ENCODE results near the gene CHN2.
A peak's percentile ranks its signal among the peaks of the same experiment; 100 is the strongest.

The CHN2 gene

DNA sequence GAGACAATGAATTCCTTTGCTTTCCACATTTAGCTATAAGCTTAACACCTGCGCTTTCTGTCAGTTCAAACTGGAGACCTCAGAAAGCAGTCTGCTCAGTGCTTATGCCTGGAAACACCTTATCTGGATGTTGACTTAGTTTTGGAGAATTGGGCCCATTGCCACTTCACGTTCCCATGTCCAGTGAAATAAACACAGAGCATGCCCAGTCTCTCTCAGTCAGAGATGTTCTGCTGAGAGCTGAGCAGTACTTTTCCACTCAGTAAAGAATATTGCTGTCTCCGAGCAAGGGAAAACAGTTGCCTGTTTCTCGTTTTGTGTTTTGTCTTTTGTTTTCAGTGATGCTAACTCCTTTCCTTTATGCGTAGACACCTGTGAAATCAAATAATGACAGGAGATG lies 285.9 kb downstream of the CHN2 start:
- Histone ChIP-seq H3K27ac (ENCODE audit: insufficient read depth in 1 of 2, low read depth in 1 of 2, low read length in 2 of 2, poor library complexity in 1 of 2, severe bottlenecking in 2 of 2) (no peak overlapping the region), H3K4me3 (ENCODE audit: control insufficient read depth in 1 of 7, extremely low read depth in 1 of 7, insufficient read depth in 4 of 7, low read depth in 2 of 7, low read length in 6 of 7) (no peak overlapping the region), H3K36me3 (ENCODE audit: control insufficient read depth in 4 of 4, insufficient read depth in 4 of 4, low read length in 3 of 4) (no peaks in the 10 kb centered on the region), H3K4me1 (ENCODE audit: control extremely low read depth in 1 of 4, control insufficient read depth in 4 of 4, insufficient read depth in 4 of 4, low read length in 3 of 4) (peaks cover 0 to under 1% (median 0%) of the 10 kb centered on the region in 4 experiments), H3K9me3 (ENCODE audit: control extremely low read depth in 1 of 5, control insufficient read depth in 4 of 5, insufficient read depth in 2 of 5, low read depth in 1 of 5, low read length in 4 of 5) (no peaks in the 10 kb centered on the region), H3K27me3 (replicated peaks in 2 of 5; ENCODE audit: control insufficient read depth in 4 of 5, insufficient read depth in 5 of 5, low read length in 4 of 5) (no peaks in the 10 kb centered on the region)
- no peak for DNase-seq
- 100% methylated on average over 3 of the region's 5 CpGs for WGBS (ENCODE audit: insufficient coverage)
- ChIA-PET POLR2A (no interaction called here), CTCF (interaction anchor here (1.6 kb wide), 1 partner anchor 12 kb away, joined by 5 read pairs; no protein-coding TSS in a partner anchor)

DNA sequence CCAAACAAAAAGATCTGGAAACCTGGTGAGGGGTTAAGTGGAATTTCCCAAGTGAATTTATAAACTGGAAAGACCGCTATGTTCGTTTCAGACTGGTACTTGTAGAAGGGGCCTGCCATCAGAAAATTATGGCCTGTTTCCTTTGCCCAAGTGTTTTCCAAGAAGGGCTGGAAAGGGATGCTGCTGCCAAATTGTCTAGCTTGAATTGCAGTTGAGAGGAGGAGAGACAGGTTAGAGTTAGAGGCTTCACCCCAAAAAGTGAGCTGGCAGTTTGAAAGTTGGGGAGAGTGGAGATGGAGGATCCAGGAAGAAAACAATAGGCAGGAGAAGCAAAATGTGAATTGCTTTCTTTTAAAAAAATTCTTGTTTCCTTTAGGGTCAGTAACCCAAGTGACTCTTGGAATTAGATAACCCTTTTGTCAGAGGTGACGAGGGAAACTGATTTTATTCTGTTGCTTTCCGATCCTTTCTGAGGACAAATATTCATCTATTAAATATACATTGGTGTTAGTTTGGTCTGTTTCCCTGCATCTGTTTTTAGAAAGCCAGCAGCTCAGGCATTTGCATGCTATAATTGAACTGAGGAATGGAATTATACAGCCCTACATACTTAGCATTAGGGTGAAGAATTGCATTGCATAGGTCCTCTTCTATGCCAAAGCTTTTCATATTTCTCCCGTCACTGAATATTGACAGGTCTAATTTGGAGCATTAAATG lies 286.5 kb downstream of the CHN2 start:
- DNase-seq: no peak
- ChIA-PET POLR2A (no interaction called here), CTCF (interaction anchor here (1.6 kb wide), 1 partner anchor 12 kb away, joined by 5 read pairs; no protein-coding TSS in a partner anchor)
- H3K27ac ChIP-seq (ENCODE audit: insufficient read depth in 1 of 2, low read depth in 1 of 2, low read length in 2 of 2, poor library complexity in 1 of 2, severe bottlenecking in 2 of 2): no peak overlapping the region
- WGBS (ENCODE audit: insufficient coverage): 42% methylated on average over 3 of the region's 5 CpGs
- H3K36me3 ChIP-seq (ENCODE audit: control insufficient read depth in 4 of 4, insufficient read depth in 4 of 4, low read length in 3 of 4): no peaks in the 10 kb centered on the region
- no peaks in the 10 kb centered on the region for H3K9me3 ChIP-seq (ENCODE audit: control extremely low read depth in 1 of 5, control insufficient read depth in 4 of 5, insufficient read depth in 2 of 5, low read depth in 1 of 5, low read length in 4 of 5)
- H3K4me3 ChIP-seq (ENCODE audit: control insufficient read depth in 1 of 7, extremely low read depth in 1 of 7, insufficient read depth in 4 of 7, low read depth in 2 of 7, low read length in 6 of 7): no peak overlapping the region
- peaks cover 0 to 7% (median under 1%) of the 10 kb centered on the region in 4 experiments for H3K4me1 ChIP-seq (ENCODE audit: control extremely low read depth in 1 of 4, control insufficient read depth in 4 of 4, insufficient read depth in 4 of 4, low read length in 3 of 4)
- no peaks in the 10 kb centered on the region for H3K27me3 ChIP-seq (replicated peaks in 2 of 5; ENCODE audit: control insufficient read depth in 4 of 5, insufficient read depth in 5 of 5, low read length in 4 of 5)

GRCh38 chr7:29482056-29482455 lies 287.5 kb downstream of the CHN2 start:
- Histone ChIP-seq H3K27ac (ENCODE audit: insufficient read depth in 1 of 2, low read depth in 1 of 2, low read length in 2 of 2, poor library complexity in 1 of 2, severe bottlenecking in 2 of 2) (no peak overlapping the region), H3K4me1 (ENCODE audit: control extremely low read depth in 1 of 4, control insufficient read depth in 4 of 4, insufficient read depth in 4 of 4, low read length in 3 of 4) (peaks cover 0 to 9% (median 1%) of the 10 kb centered on the region in 4 experiments), H3K36me3 (ENCODE audit: control insufficient read depth in 4 of 4, insufficient read depth in 4 of 4, low read length in 3 of 4) (no peaks in the 10 kb centered on the region), H3K27me3 (replicated peaks in 2 of 5; ENCODE audit: control insufficient read depth in 4 of 5, insufficient read depth in 5 of 5, low read length in 4 of 5) (no peaks in the 10 kb centered on the region), H3K4me3 (ENCODE audit: control insufficient read depth in 1 of 7, extremely low read depth in 1 of 7, insufficient read depth in 4 of 7, low read depth in 2 of 7, low read length in 6 of 7) (no peak overlapping the region), H3K9me3 (ENCODE audit: control extremely low read depth in 1 of 5, control insufficient read depth in 4 of 5, insufficient read depth in 2 of 5, low read depth in 1 of 5, low read length in 4 of 5) (no peaks in the 10 kb centered on the region)
- POLR2A ChIA-PET: no interaction called here
- WGBS (ENCODE audit: insufficient coverage): 96% methylated on average over 3 of the region's 4 CpGs
- DNase-seq: no peak
- CTCF ChIA-PET: no interaction called here

GRCh38 chr7:29483219-29484104 lies 288.9 kb downstream of the CHN2 start:
- CTCF ChIA-PET: no interaction called here
- no peaks in the 10 kb centered on the region for H3K36me3 ChIP-seq (ENCODE audit: control insufficient read depth in 4 of 4, insufficient read depth in 4 of 4, low read length in 3 of 4)
- no peak for DNase-seq
- peaks cover 0 to 14% (median 1%) of the 10 kb centered on the region in 4 experiments for H3K4me1 ChIP-seq (ENCODE audit: control extremely low read depth in 1 of 4, control insufficient read depth in 4 of 4, insufficient read depth in 4 of 4, low read length in 3 of 4)
- 97% methylated on average over 7 of the region's 11 CpGs for WGBS (ENCODE audit: insufficient coverage)
- POLR2A ChIA-PET: interaction anchor here (0.6 kb wide), 1 partner anchor 106 kb away, joined by 3 read pairs; no protein-coding TSS in a partner anchor
- H3K4me3 ChIP-seq (ENCODE audit: control insufficient read depth in 1 of 7, extremely low read depth in 1 of 7, insufficient read depth in 4 of 7, low read depth in 2 of 7, low read length in 6 of 7): no peak overlapping the region
- no peak overlapping the region for H3K27ac ChIP-seq (ENCODE audit: insufficient read depth in 1 of 2, low read depth in 1 of 2, low read length in 2 of 2, poor library complexity in 1 of 2, severe bottlenecking in 2 of 2)
- H3K27me3 ChIP-seq (replicated peaks in 2 of 5; ENCODE audit: control insufficient read depth in 4 of 5, insufficient read depth in 5 of 5, low read length in 4 of 5): no peaks in the 10 kb centered on the region
- H3K9me3 ChIP-seq (ENCODE audit: control extremely low read depth in 1 of 5, control insufficient read depth in 4 of 5, insufficient read depth in 2 of 5, low read depth in 1 of 5, low read length in 4 of 5): no peaks in the 10 kb centered on the region

DNA sequence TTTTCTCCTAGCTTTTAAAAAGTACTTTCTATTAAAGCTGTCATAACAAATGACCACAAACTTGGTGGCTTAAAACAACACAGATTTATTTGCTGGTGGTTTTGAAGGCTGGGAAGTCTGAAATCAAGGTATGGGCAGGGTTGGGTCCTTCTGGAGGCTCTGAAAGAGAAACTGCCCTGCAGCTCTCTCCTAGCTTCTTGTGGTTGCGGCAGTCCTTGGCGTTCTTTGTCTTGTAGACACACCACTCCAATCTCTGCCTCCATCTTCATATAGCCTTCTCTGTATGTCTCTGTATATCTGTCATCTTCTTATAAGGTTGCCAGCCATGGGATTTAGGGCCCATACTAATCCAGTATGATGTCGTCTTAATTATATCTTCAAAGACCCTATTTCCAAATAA lies 289.7 kb downstream of the CHN2 start:
- H3K27ac ChIP-seq (ENCODE audit: insufficient read depth in 1 of 2, low read depth in 1 of 2, low read length in 2 of 2, poor library complexity in 1 of 2, severe bottlenecking in 2 of 2): no peak overlapping the region
- H3K36me3 ChIP-seq (ENCODE audit: control insufficient read depth in 4 of 4, insufficient read depth in 4 of 4, low read length in 3 of 4): no peaks in the 10 kb centered on the region
- POLR2A ChIA-PET: no interaction called here
- no peak for DNase-seq
- H3K4me3 ChIP-seq (ENCODE audit: control insufficient read depth in 1 of 7, extremely low read depth in 1 of 7, insufficient read depth in 4 of 7, low read depth in 2 of 7, low read length in 6 of 7): no peak overlapping the region
- H3K4me1 ChIP-seq (ENCODE audit: control extremely low read depth in 1 of 4, control insufficient read depth in 4 of 4, insufficient read depth in 4 of 4, low read length in 3 of 4): peaks cover 0 to 20% (median 2%) of the 10 kb centered on the region in 4 experiments
- CTCF ChIA-PET: no interaction called here
- no peaks in the 10 kb centered on the region for H3K9me3 ChIP-seq (ENCODE audit: control extremely low read depth in 1 of 5, control insufficient read depth in 4 of 5, insufficient read depth in 2 of 5, low read depth in 1 of 5, low read length in 4 of 5)
- 96% methylated on average over 3 of the region's 3 CpGs for WGBS (ENCODE audit: insufficient coverage)
- H3K27me3 ChIP-seq (replicated peaks in 2 of 5; ENCODE audit: control insufficient read depth in 4 of 5, insufficient read depth in 5 of 5, low read length in 4 of 5): no peaks in the 10 kb centered on the region

GRCh38 chr7:29485339-29486190 lies 291.0 kb downstream of the CHN2 start:
- no peaks in the 10 kb centered on the region for H3K36me3 ChIP-seq (ENCODE audit: control insufficient read depth in 4 of 4, insufficient read depth in 4 of 4, low read length in 3 of 4)
- peaks cover 0 to 23% (median 2%) of the 10 kb centered on the region in 4 experiments for H3K4me1 ChIP-seq (ENCODE audit: control extremely low read depth in 1 of 4, control insufficient read depth in 4 of 4, insufficient read depth in 4 of 4, low read length in 3 of 4)

More at GRCh38 chr7:29485339-29486190, 291.0 kb downstream of the CHN2 start:
- peak; percentile 19 to 73 (median 69) for DNase-seq
- H3K4me3 ChIP-seq (ENCODE audit: control insufficient read depth in 1 of 7, extremely low read depth in 1 of 7, insufficient read depth in 4 of 7, low read depth in 2 of 7, low read length in 6 of 7): peak overlapping the region in 1 of 7 experiments; percentile 29
- ChIA-PET POLR2A (interaction anchor here (0.6 kb wide), 1 partner anchor 64 kb away, joined by 3 read pairs; no protein-coding TSS in a partner anchor), CTCF (no interaction called here)
- H3K27me3 ChIP-seq (replicated peaks in 2 of 5; ENCODE audit: control insufficient read depth in 4 of 5, insufficient read depth in 5 of 5, low read length in 4 of 5): no peaks in the 10 kb centered on the region
- H3K9me3 ChIP-seq (ENCODE audit: control extremely low read depth in 1 of 5, control insufficient read depth in 4 of 5, insufficient read depth in 2 of 5, low read depth in 1 of 5, low read length in 4 of 5): no peaks in the 10 kb centered on the region
- 61% methylated on average over 4 of the region's 11 CpGs for WGBS (ENCODE audit: insufficient coverage)
- H3K27ac ChIP-seq (ENCODE audit: insufficient read depth in 1 of 2, low read depth in 1 of 2, low read length in 2 of 2, poor library complexity in 1 of 2, severe bottlenecking in 2 of 2): no peak overlapping the region

Data from common myeloid progenitor, CD34-positive (primary cell).